SKM-1 (cell line): ENCODE data around the gene ALK.

Experiments used
- DNase-seq: peaks from one replicate; lab custom pipeline; 2025; ENCODE audit not compliant: unreplicated experiment; lab: John Stamatoyannopoulos, UW

ALK gene

GRCh38 chr2:29799628-29800027 is 121.8 kb downstream of the ALK start:
- no peak for DNase-seq

GRCh38 chr2:29797916-29798315 is 123.5 kb downstream of the ALK start:
- no peak for DNase-seq

- DNase-seq, result no peak
Observed at GRCh38 chr2:29796446-29796845, 124.9 kb downstream of the ALK start.

- no peak for DNase-seq
Observed at GRCh38 chr2:29789911-29790485, 131.4 kb downstream of the ALK start.

GRCh38 chr2:29787473-29788465 is 133.6 kb downstream of the ALK start:
- DNase-seq, result no peak

- no peak for DNase-seq
Observed at GRCh38 chr2:29786361-29786760, 135.0 kb downstream of the ALK start.

GRCh38 chr2:29783666-29784065 is 137.7 kb downstream of the ALK start:
- no peak for DNase-seq

- DNase-seq, result no peak
Observed at GRCh38 chr2:29782549-29783458, 138.6 kb downstream of the ALK start.

- no peak for DNase-seq
Observed at GRCh38 chr2:29782087-29782486, 139.3 kb downstream of the ALK start.

- DNase-seq, result no peak
Observed at GRCh38 chr2:29780906-29781305, 140.5 kb downstream of the ALK start.

- DNase-seq, result no peak
Observed at GRCh38 chr2:29777161-29777560, 144.2 kb downstream of the ALK start.

GRCh38 chr2:29776406-29776805 is 145.0 kb downstream of the ALK start:
- DNase-seq, result no peak

- no peak for DNase-seq
Observed at GRCh38 chr2:29775937-29776336, 145.4 kb downstream of the ALK start.

- no peak for DNase-seq
Observed at GRCh38 chr2:29774624-29775023, 146.8 kb downstream of the ALK start.

- no peak for DNase-seq
Observed at GRCh38 chr2:29770846-29771245, 150.5 kb downstream of the ALK start.

- DNase-seq, result no peak
Observed at GRCh38 chr2:29769847-29770246, 151.5 kb downstream of the ALK start.

GRCh38 chr2:29767606-29768335 is 153.6 kb downstream of the ALK start:
- DNase-seq, result no peak

GRCh38 chr2:29766191-29766590 is 155.2 kb downstream of the ALK start:
- DNase-seq, result no peak

- no peak for DNase-seq
Observed at GRCh38 chr2:29765721-29766120, 155.7 kb downstream of the ALK start.

GRCh38 chr2:29763371-29763770 is 158.0 kb downstream of the ALK start:
- no peak for DNase-seq

GRCh38 chr2:29762239-29762638 is 159.1 kb downstream of the ALK start:
- DNase-seq, result no peak
